Hematopoietic multipotent progenitor cell treated with erythropoietin and hydrocortisone succinate and interleukin-3 and kit ligand, for 8 days (in vitro differentiated cells): Measurements from ENCODE around the gene DLX4.

Source experiments
- DNase-seq: peaks from one replicate; pipeline ENCODE4 v3.0.0-alpha.2; 2015

Gene DLX4, protein sequence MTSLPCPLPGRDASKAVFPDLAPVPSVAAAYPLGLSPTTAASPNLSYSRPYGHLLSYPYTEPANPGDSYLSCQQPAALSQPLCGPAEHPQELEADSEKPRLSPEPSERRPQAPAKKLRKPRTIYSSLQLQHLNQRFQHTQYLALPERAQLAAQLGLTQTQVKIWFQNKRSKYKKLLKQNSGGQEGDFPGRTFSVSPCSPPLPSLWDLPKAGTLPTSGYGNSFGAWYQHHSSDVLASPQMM

DNA sequence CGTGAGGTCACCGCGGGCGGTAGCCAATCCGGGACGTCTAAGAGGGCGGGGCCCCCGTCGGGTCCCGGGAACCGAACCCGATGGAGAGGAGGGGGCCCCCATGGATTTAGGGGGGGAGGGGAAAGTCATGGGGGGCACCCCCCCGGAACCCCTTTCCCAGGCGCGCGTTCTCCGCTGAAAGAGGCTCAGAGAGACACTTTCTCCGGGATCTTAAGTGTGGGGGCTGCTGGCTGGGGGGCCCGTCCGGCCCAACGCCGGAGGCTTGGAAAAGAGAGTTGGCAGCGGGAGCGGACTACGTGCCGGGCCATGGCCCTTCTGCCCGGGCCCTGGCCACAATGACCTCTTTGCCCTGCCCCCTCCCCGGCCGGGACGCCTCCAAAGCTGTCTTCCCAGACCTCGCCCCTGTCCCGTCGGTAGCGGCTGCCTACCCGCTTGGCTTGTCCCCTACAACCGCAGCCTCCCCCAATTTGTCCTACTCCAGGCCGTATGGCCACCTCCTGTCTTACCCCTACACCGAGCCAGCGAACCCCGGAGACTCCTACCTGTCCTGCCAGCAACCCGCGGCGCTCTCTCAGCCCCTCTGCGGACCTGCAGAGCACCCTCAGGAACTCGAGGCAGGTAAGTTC lies at the start of gene DLX4:
Gene DLX4, plus strand, starts transcription at position 57 of the 626 bp plus-strand sequence. Its CDS starts 279 bp downstream, at position 336.
- no peak for DNase-seq

DNA sequence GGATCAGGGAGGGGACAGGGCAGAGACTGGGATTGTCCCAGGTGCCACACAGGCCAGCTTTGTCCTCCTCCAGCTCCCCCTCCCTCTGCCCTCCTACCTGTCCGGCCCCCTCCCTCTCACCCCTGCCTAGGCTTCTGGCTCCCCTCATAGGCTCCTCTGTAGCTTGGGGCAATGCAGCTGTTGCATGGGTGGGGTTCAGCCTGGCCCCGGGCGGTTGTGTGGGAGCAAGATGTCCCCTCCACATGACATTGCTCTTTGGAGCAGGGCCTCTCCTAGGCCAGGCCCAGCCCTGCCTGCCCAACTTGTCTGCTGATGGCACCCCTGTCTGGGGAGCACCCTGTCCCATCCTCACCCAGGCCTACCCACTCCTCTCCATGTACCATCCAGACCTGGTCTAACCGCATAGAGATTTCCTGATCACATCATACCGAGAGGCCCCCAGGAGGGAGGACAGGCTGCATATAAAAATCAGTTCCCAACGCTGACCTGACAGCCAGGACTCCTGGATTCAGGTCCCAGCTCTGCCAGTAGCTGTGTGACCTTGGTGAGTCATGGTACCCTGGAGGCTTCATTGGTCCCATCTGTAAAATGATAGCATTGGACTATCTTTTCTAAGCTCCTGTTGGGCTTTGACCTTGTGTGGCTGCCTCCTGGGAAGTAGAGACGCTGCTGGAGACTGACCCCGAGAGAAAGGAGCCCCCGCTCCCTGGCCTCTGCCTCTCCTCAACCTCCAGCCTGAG lies 48.8 kb upstream of the DLX4 start:
- DNase-seq = no peak

DNA sequence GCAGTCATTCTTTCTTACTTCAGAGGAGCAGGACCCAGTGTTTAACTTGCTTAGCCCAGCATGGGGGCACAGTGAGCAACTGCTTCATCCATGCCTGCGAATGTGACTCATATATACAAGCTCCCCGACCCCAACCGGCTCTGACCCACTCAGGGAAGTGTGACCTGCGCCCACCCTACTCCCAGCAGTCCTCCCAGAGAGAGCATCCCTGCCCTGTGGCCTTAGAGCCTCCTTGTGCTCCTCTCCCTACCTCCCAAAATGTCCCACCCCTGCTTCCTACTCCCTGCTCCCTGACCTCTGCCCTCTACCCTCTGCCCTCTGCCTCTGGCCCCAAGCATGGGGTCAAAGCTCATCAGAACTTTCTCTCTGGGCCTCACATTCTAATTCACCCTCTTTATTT lies 46.9 kb upstream of the DLX4 start:
- DNase-seq = no peak

DNA sequence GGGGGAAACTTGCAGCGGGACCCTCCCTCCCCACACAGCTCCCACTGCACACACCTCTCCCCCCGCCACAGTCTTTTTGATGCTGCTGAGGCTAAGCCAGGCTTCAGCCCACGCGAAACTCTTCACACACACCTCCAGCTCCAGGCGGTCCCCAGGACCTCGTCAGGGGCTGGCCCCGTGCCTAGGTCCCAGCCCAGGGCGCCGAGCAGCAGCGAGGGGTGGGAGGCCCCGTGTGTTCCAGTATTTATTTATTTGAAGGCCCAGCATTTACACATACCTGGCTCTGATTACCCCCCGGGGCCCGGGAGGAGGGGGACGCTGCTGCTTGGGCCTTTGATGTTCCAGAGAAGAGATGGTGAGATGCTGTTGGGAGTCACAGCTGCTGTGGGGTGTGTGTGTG lies 44.9 kb upstream of the DLX4 start:
- no peak for DNase-seq

DNA sequence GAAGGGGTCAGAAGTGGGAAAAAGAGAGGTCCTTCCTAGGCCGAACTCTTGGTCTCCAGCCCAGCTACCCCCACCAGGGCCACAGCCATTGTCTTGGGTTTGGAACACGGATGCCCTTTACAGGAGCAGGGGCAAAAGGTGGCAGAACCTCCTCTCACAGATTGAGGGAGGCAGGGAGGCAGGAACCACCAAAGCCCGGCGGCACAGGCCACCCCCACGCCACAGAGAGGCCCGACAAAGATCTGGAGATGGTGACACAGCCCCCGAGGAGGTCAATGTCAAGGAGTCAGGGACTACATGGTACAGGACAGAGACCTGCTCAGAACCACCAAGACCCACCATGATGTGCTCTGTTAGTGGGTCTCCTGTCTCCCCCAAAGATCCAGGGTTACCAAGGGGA lies 44.4 kb upstream of the DLX4 start:
- DNase-seq = no peak

DNA sequence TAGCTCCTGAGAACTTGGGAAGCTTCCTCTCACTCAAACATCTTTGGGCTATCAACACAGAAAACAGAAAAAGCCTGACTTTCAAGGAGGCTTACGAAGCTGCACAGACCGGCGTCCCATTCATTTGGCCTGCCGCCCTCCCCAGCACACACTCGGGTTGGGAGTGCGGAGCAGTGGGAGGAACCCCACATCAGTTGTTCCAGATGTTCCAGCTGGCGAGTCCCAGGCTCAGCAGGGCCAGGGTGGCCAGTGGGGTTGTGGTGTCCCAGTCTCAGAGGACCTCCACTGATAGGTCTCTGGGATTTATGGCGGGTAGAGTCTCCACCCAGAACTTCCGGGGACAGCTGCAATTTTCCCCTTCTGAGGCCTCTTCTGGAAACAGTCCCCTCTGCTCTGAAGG lies 43.1 kb upstream of the DLX4 start:
- no peak for DNase-seq

DNA sequence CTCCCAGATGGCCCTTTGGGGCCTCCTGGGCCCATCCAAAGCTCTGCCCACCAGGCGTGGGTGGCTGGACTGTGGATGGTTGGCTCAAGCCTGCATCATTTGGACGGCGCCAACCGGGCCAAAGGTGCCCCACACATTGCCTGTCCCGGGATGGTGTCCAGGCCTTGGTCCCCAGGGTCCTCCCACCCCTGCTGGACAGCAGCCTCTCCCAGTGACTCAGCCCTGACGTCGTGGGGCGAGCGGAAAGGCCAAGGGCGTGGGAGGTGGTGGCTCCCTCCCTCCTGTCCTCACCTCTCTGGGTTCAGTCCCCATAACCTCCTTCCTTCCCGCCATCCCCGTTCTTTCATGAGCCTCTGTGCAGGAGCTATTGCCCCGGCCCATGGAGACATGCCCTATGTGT lies 42.1 kb upstream of the DLX4 start:
- DNase-seq = no peak

DNA sequence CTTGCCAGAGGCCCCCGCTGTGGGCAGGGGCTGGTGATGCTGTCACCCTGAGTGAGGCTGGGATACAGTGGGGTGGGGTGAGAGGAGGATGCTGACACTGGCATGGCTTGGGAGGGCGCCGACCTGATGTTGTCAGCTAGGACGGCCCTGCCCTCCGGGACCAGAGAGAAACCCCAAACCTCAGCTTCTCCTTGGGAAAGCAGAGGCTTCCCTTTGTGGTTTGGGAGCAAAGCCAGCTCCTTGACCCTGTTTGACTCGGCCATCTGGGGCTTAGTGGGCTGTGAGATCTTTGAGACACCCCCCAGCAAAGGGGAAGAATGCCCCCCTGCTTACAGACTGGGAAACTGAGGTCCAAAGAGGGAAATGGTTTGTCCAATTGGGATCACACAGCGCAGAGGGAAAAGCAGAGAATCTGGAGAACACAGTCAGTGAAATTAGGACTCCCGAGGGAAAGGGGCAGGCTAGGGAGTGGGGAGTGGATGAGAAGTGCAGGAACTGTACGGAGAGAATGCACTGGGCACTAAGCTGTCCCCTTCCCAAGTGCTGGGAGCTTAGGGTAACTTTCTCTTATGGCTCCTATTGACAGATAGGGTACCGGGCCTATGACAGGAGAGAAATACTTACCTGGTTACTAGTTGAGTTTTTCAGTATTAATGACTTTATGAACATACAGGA lies 40.7 kb upstream of the DLX4 start:
- no peak for DNase-seq

DNA sequence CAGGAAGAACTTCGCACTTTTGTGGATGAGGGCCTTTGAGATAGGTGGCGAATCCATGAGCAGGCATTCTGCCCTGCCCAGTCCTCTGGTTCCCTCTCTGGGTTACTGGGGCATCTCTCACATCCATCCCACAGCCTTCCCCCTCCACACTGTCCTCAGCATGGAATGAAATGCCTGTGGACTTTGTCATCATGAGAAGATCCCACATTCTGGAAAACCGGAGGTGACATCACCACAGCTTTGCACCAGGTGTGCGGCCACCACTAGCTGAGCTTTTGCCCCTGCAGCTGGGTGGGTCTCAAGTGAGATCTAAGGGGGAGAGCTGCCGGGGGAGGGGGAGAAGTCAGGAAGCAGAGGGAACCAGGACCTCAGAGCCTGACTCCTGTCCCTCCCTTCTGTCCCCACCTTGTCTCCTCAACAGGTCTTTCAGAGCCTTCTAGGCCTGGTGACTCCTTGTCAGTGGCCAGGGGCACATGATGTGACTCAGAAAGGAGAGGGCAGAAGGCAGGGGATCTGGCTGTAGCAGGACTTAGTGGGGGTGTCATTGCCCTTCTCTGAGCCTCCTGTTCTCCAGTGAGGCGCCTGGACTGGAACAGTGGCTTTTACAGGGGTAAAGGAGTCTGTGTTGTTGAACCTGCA lies 40.0 kb upstream of the DLX4 start:
- no peak for DNase-seq

DNA sequence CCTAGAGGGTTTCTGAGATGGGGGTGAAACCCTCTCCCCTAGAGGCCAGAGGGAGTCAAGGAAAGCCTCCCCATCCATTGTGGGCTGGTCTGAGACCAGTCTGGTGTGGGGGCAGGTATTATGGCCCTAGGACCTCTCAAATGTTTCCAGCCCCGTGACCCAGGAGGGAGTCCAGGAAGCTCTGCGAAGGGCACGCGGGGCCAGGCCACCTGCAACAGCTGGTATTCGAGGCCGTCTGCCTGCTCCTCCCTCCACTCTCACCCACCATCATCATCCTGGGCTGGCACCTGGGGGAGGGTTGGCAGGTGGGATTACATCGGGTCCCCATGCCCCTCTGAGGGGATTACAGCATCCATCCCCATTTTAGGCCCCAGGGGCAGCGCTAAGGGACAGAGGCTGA lies 38.1 kb upstream of the DLX4 start:
- DNase-seq = no peak

DNA sequence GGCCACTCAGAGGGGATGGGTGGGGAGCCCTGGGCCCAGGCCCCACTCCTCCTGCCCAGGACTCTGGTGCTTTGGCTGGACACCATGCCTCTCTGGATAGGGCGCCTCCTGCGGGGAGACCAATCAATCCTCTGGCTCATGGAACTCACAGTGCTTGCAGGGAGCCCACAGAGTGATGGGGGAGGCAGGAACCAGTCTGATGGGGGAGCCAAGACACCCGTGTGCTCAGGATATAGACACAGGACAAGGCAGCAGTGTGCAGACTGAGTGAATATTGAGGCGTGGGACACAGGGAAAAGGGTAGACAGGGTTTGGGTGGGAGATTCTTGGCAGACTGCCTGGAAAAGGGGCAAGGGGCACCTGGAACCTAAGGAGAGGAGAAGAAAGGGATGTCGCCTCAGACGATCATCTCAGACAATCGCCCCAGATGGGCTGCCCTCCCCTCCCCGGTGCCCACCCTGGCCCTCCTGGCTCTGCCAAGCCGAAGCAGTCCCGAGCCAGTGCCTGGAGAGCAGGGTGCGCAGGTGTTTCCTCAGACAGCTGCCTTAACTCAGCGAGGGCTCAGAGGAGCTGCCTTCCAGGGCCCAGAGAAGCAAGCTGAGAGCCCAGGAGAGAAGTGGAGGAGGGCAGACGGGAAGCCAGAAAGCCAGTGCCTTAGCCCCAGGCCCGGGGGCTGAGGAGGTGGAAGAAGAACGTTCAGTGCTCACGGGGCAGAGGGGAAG lies 37.4 kb upstream of the DLX4 start:
- DNase-seq = no peak

DNA sequence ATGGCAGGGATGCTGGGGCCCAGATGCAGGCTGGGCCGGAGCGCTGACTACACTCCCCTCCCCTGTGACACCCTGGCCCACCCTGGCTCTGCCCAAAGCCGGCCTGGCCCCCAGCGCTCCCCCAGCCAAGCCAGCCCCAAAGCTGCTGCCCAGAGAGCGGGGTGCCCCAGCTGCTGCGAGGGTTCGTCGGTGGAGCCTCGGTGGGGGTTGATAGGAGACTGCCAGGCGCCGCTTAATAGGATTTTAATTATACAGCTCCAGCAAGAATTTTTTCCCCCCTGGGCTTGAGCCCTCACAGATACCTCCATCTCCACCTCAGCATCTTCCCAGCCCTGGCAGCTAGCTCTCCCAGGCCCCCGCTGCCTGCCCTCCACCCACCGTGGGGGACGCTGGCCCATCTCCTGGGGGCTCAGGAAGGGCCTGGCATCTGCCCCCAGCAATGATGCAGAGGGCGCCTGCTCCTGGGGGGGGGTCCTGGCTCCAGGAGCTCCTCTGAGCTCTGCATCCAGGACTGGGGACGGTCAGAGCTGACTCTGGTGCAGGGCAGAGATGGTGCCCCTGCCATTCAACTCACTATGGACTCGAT lies 36.8 kb upstream of the DLX4 start:
- DNase-seq = no peak

DNA sequence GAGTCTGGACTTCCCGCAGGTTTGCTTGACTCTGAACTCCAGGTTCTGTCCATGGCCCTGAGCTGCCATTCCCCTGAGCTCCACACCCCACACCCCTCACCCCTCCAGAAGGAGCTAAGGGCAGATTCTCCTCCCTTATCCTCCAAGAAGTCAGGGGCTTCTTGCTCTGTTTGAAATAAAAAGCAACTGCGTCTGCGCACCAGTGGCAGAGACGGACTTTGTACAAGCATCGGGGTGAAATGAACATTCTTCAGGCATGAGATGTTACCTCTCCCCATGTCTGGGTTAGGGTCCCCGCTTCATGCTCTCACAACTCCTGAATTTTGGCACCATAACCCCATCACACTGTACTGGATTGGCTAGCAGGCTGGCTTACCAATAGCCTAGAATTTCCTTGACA lies 36.1 kb upstream of the DLX4 start:
- DNase-seq = no peak

DNA sequence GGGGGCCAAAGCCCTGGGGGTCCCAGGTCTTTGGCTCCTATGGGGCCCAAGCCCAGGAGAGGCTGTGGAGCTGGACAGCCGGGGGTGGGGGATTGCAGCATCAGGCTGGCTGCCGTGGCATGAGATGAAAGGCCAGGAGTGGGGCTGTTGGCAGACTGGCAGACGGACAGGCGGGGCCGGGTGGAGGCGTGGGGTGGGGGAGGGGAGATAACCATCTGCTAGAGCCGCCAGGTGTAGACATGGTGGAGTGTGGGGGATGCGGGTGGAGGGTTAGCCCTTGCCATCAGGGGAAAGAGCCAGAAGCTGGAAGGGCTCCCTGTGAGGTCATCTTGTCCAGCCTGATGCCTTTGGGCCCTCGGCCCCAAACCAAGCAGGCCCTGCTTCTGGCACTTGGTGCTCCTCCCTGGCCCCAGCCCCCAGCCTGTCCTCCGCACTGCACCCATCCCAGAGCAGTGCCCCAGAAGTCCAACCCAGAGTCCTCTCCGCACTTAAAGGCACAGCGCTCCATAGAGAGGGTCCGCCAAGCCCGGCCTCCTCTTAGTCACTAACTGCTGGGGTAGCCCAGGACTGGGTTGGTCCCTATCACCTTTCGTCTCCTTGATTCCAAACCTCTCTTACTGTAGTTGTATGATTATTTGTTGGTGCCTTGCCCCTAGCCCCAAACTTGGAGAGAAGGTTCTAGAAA lies 33.3 kb upstream of the DLX4 start:
- no peak for DNase-seq

DNA sequence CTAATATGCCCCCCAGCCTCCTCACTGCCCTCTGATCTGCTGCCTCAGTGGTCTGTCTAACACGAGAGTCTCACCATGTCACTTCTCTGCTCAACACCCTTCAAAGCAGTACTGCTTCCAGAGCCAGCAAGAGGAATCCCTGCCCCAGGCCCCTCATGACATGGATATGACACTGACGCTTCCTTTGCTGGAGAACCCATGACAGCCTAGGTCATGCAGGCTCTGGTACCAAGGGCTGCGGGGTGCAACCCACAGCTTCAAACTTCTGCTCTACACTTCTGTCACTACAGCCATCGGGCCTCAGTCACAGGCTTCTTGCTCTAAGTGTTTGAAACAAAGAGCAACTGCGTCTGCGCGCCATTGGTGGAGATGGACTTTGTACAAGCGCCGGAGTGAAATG lies 32.6 kb upstream of the DLX4 start:
- no peak for DNase-seq

DNA sequence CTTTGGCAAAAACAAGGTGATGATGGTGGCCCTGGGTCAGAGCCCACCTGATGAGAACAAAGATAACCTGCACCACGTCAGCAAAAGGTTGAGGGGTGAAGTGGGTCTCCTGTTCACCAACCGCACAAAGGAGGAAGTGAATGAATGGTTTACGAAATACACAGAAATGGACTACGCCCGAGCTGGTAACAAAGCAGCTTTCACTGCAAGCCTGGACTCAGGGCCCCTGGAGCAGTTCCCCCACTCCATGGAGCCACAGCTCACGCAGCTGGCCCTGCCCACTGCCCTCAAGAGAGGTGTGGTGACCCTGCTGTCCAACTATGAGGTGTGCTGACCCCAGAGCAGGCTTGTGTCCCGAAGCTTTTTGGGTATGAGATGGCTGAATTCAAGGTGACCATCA lies 29.7 kb upstream of the DLX4 start:
- no peak for DNase-seq

DNA sequence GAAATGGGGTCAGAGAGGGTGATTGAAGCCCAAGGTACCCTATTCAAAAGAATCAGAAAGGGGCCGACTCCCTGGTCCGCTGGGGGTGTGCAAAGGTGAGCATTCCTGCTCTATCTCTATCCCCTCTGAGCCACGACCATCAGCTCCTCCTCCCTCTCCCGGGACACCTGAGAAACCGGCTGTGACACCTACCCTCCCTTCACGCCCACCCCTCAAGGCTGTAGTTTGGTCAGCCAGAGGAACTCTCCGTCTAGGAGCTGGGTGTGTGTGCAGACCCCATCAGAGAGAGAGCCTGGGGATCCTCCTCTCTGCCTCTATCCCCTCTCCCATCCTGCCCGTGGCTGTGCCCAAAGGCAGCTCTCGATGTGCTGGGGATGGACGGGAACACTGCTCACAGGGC lies 27.6 kb upstream of the DLX4 start:
- no peak for DNase-seq

DNA sequence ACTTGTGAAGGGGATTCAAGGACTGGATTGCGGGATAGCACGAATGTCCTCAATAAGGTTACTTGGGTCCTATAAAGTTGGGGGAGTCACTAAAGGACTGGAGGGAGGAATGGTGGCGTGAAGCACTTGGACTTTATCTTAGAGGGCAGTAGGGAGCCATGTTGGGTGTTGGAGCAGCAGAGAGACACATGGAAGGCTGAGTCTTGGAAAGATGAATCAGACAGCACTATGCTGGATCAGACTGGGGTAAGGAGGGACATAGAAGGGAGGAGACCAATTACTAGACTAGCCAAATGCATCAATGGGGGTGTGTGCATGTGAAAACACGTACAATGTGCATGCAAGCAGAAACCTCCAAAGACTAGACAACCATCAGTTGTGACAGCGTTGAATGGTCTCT lies 26.0 kb upstream of the DLX4 start:
- DNase-seq = no peak

DNA sequence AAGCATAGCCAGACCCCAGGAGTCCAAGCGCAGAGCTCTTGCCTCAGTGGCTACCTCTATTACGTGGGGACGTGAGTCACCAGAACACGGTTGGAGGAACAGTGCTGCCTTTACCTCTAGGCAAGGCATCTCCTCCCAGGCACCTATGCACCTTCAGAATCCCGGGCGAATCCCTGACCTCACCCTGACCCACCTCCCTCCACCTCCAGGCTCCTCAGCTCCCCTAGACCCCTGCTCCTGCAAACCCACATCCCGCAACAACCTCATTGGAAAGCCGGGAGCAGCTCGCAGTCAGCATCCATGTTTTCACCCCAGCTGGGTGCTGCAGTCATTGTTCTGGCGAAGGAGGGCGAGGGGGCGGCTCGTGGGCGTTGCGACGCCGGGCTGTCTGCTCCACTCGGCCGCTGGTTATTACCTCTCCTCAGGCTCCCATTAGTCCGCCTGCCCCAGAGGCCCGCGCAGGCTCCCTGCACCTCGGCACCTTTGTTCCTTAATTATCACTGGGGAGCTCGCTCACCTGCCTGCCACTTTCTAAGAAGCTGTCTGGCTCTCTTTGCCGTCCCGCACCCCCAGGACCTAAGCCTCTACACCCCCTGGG lies 24.6 kb upstream of the DLX4 start:
- no peak for DNase-seq

DNA sequence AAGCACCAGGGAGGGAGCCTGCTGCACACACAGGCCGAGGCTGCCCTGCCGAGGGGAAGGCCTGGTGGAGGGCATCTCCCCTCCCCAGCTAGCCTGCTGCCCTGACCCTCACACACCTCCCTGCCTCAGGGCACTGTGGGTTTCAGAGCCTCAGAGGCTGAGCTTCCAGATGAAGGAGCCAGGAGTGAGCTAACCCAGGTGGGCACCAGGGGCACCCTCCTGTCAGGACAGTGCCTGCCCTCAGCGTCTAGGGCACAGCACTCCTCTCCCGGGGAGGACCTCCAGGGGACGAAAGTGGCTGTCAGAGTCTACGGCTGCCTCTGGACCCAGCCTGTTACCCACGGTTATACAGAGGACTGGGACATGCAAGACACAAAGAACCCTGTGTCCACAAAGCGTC lies 22.8 kb upstream of the DLX4 start:
- DNase-seq = no peak

DNA sequence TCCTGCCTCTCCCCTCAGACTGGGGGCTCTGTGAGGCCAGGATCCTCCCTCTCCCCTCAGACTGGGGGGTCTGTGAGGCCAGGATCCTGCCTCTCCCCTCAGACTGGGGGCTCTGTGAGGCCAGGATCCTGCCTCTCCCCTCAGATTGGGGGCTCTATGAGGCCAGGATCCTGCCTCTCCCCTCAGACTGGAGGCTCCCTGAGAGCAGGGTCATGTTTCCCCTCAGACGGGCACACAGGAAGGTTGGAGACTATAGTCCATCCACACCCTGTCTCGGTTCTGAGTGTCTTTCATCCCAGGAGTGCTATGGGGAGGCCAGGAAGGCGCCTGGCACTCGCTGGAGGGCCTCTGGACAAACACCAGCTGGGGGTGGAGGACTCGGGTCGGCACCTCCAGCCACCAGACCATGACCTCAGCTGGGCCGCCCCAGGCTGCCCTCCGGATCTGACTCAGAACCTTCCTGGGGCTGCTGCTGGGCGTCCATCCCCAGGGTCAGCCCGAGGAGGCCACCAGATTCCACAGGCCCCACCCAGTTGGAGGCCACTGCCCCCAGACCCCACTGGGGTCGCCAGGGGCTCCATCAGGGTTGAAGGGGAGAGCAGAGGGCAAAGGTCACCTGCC lies 21.9 kb upstream of the DLX4 start:
- DNase-seq = no peak
